ENCODE measurements around the gene TCL1B.

The TCL1B gene

DNA sequence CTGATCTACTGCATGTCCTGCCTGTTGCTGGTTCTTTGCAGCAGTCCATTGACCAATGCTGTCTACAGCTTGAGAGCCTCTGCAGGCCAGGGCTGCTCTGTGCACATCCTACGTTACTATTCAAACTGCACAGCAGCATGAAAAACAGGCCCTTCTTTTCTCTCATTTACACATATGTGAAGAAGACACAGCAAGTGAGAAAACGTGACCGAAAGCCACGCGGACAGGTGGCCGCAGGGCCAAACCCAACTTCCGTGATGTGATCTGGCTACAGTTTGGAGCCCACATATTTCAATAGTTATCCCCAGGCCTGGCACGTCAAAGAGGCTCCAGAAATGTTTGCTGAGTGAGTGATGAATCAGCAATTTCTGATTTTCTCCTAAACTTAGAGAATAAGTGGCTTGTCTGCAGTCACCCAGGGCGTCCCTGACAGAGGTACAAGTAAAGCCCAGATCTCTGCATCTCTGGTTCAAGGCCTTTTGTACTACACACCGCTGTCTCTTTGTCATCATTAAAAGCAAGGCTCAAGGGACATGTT, 17.9 kb upstream of the TCL1B start:
- no peak for DNase-seq

DNA sequence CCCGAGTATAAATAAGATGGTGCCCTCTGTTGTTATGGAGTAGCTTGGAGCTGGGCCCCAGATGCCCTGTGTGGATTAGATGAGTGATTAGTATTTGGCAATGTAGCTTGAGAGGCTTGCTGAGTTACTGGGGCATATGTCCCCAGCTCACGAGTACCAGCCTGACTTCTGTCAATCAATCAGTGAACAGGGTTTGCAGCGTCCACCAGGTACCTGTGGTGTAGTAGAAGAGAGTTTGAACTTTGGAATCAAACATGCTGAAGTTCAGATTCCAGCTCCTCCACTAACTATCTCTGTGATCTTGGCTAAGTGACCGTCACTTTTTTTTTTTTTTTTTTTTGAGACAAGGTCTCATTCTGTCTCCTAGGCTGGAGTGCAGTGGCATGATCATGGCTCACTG, 11.6 kb upstream of the TCL1B start:
- DNase-seq = no peak

DNA sequence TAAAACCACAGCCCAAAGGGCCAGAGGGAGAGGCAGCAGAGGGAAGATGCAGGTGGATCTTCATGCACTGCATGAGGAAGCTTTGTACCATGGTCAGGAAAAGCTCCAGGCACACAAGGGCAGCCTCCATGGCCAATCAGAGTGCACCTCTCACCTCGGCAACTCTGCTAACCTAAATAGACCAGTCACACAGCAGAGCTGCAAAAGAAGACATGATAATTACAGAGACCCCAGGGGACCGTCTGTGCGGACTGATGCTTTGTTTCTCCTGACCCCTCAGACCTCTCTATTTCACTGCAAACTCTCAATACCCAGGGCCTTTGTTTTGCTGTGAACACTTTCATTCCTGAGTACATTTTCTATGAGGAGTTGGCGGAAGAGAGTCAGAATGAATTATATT, 10.7 kb upstream of the TCL1B start:
- no peak for DNase-seq

DNA sequence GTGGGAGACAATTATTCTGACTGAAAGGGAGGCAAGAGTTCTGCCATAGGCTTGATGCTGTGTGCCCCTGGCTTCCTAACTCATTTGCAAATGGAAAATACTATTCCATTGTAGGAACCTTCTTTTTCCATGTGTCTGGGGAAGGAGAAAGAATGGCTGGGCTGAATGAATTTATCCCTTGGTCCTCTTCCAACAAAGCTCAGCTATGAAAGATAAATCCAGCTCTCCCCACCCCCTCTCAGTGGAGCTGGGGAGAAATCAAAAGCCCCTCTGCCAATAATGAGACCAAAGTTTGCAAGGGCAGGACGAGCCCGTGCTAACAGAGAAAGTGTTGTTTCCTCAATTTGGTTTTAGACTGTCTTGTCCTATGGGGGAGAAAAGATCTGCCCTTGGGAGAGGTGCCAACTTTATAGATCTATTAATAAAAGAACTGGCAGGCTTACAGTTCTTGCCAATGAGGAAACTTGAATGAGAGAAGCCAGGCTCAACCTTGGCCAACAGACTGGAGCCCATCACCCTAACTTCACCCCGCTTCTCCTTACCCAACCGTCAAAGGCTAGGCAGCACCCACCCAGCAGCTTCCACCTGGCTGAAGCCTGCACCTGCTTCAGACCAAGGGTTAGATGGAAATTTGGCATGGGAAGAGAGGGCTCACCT, 8.9 kb upstream of the TCL1B start:
- no peak for DNase-seq

DNA sequence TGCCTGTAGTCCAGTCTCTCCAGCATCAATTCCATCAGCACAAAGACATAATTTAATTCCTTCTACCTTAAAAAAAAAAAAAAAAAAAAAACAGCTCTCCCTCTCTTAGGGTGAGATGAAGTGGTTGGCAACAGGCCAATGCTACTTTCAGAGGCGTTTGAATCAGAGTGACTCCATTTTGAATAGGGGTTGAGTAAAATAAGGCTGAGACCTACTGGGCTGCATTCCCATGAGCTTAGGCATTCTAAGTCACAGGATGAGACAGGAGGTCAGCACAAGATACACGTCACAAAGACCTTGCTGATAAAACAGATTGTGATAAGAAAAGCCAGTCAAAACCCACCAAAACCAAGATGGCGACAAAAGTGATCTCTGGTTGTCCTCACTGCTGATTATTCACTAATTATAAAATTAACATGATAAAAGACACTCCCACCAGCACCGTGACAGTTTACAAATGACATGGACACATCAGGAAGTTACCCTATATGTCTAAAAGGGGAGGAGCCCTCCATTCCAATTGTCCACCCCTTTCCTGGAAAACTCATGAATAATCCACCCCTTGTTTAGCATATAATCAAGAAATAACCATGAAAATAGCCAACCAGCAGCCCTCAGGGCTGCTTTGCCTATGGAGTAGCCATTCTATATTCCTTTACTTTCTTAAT, 6.9 kb upstream of the TCL1B start:
- DNase-seq = no peak

DNA sequence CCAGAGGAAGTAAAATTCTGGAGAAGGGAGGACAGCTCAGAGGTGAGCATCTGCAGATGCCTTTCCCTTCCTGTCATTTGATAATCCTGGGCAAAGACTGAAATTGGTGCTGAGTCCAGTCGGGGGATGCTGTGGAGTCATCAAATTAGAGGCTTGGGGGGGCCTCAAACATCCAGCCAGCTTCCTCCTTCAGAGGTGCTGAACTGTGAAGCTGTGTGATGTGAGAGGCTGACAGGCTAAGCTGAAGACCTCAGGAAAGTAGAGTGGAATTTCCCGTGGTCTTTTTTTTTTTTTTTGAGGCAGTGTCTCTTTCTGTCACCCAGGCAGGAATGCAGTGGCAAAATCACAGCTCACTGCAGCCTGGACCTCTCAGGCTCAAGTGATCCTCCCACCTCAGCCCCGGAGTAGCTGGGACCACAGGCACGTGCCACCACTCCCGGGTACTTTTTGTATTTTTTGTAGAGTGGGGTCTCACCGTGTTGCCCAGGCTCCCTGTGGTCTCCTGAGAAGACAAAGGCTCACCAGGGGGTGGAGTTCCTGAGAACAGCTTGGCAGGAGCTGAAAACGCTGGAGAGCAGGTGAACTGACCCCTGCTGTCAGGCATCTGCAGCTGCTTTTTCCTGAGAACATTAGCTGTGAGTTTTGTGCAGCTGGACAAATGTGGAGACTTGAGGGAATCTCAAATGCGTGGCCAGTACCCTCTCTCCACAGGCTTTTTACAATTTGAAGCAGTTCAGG, 6.1 kb upstream of the TCL1B start:
- no peak for DNase-seq

DNA sequence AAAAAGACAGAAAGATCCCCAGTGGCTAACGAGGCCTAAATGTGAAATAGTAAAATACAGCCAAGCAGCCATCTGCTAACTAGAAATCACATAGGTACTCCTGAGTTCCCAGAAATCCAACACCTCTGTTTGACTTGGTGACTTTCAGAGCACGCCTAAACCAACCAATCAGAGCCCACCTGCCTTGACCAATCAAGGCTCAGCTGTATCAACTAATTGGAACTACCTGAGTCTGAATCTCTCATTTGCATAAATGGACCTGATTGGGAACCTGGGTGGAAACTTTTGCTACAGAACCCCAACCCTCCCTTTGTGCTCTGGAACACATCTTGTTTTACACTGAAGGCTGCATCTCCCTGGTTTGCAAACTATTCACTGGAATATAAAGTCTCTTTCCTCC, 5.1 kb upstream of the TCL1B start:
- no peak for DNase-seq

GRCh38 chr14:95683793-95684192, 2.4 kb upstream of the TCL1B start:
- DNase-seq = no peak

GRCh38 chr14:95686935-95687334, 709 bp downstream of the TCL1B start:
- DNase-seq = no peak

DNA sequence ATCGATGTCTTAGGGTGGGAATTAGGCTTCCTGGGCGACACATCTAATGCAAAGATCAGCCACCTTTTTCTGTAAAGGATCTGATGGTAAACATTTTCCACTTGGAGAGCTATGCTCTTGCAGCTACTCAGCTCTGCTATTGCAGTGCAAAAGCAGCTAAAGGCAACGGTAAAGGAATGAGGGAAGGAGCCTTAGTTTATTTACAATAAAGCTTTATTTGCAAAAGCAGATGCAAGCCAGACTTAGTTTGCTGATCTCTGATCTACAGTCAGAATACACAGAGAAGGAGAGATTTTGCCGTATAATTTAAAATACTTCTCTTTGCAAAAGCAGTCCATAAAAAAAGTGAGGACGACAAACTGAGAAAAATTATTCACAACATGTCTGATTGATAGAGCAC, 3.2 kb downstream of the TCL1B start:
- DNase-seq = no peak

DNA sequence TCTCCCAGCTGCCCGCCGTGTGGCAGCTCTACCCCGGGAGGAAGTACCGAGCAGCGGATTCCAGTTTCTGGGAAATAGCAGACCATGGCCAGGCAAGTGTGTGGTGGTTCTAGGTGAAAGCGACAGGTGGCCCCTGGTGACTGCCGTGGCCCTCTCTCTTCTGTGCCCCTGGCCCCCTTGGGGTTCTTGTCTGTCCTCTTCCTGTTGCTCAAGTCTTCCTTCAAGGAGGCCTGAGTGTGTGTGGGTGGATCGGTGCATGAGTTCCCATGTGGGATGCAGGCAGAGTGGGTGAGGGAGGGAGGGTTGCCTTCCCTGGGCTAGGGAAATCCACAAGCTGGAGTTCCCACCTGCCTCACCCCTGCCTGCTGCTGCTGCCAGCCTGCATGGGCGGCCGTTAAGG, 4.6 kb downstream of the TCL1B start:
- DNase-seq = no peak

- DNase-seq = no peak
Observed at GRCh38 chr14:95691591-95691990, 5.4 kb downstream of the TCL1B start.

DNA sequence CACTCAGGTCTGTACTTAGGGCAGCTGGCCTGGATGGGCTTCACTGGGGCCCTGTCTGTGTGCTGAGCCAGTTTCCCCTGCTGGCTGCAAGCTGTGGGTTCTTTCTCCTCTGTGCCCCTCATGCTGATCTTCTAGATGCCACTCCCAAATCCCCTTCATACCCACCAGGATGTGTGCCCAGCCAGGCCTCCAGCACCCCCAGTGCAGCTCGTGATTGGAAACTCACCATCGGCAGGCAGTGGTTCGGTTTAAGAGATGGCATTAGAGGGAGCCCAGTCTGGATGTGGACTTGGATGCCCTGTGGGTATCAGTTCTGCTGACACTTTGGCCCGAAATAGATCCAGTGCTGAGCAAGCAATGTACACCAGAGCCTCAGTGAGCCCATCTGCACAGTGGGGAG, 5.9 kb downstream of the TCL1B start:
- DNase-seq = no peak

GRCh38 chr14:95695051-95695450, 8.8 kb downstream of the TCL1B start:
- DNase-seq = no peak

DNA sequence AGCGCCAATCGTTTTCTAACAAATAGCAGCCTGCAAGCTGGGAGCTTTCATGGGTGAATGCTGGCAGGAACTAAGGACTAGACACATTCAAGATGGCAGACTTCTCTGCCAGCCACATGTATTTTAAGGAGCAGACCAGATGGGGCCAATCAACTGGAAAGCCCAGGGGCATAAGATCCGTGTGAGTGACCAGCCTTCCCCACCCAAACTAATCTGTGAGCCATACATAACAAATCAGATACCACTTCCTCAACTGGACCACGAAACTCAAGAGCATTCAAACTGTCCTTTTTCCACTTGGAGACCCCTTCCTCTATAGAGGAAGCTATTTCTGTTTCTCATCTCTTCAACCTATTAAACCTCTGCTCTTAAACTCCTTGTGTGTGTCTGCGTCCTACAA, 9.7 kb downstream of the TCL1B start:
- DNase-seq = no peak

GRCh38 chr14:95696741-95697140, 10.5 kb downstream of the TCL1B start:
- no peak for DNase-seq

GRCh38 chr14:95697764-95698163, 11.5 kb downstream of the TCL1B start:
- no peak for DNase-seq

DNA sequence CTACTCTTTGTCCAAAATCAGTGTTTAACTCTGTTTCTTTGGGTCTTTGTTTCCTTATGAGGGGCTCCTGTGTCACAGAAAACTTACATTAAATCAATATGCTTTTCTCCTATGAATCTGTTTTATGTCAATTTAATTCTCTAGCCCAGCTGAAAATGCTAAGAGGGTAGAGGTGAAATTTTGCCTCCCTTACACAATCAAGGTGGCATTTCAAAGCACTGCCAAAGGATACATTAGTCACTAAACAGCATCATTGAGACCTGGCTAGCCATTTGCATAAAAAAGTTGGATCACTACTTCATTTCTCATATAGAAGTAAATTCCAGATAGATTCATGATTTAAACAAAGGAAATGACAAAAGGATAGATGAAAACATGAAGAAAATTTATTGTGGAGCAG, 12.1 kb downstream of the TCL1B start:
- DNase-seq = no peak

GRCh38 chr14:95699412-95699811, 13.2 kb downstream of the TCL1B start:
- no peak for DNase-seq

DNA sequence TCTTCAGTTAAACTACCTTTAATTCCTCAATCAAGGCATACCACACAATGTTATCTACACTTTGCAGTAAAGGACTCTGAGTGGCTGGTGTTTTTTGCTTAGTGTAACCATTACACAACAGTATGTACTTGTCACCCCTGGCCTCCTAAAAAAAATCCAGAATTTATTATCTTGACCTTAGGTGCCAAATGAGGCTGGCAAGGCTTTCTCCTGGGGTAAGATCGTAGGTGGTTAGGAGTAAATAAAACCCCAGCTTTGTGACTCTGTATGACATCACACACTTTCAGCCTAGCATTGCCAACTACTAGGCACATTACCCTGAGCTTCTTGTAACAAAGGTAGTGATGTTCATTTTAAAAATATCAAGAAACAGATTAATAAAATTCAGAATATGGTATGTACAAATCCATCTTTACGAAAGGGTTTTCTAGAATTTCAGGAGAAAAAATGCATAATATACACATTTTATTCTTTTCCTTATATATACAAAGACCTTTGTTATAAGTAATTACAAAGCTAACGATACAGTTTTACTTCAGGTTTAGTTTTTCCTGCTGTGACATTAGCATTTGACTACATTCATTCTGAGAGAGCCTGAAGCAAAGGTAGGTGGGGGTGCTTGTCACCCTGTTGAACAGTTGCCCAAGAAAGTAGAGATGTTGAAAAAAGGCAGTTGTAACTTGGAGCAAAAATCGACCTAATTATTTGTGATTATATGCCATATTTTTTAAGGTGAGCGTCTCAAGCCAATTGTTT, 14.2 kb downstream of the TCL1B start:
- no peak for DNase-seq

GRCh38 chr14:95701846-95702221, 15.6 kb downstream of the TCL1B start:
- no peak for DNase-seq

DNA sequence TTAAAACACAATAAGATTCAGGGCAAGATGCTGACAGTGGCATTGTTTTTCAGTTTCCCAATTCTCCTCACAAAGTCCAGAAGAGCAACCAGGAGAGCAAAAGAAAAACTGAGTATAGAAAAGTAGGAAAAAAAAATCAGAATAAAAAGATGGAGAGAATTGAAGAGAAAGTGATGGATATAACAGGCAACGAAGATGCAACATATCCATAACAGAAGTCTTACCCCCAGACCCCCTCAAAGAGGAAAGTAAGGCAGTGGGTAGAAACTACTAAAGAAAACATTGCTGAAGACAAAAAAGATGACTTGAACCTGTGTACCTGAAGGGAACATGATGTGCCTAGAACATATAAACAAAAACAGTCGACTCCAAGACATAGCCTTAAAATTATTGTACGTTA, 17.1 kb downstream of the TCL1B start:
- no peak for DNase-seq

- no peak for DNase-seq
Observed at GRCh38 chr14:95703805-95704204, 17.6 kb downstream of the TCL1B start.

Data from right forelimb (tissue), 1 donor.